Epithelial cell of proximal tubule (primary cell): ENCODE measurements around the gene ADD2. TPM values are rescaled to one million over a fixed set of nuclear protein-coding genes. Genes with fewer than 3 reads are reported as not detected.
A peak's percentile ranks its signal among the peaks of the same experiment; 100 is the strongest.

ENCODE experiments used
- DNase-seq: peaks from one replicate; pipeline ENCODE4 v3.0.0-alpha.2; 2011; ENCODE audit warnings: low read depth
- H3K4me3 ChIP-seq: 2 replicates; pipeline ENCODE4 v1.5.1; 2011; ENCODE audit warnings: low read depth, mild to moderate bottlenecking, low read length
- CTCF ChIP-seq: conservative IDR thresholded peaks from 2 replicates; pipeline ENCODE4 v1.5.1; 2012; ENCODE audit warnings: low read depth, mild to moderate bottlenecking, low read length
- total RNA-seq: library from RNA; depleted of rRNA; stranded (reverse); fragments of >200 nt; gene quantifications from 2 replicates; pipeline ENCODE4 v1.2.3, GENCODE V29; 2015

The ADD2 gene
- total RNA-seq, 1 donor from 2014 or later, result 21.3 TPM

GRCh38 chr2:70732766-70733645 is 35.0 kb downstream of the ADD2 start:
- no peak for TF ChIP-seq CTCF
- H3K4me3 ChIP-seq, result no peak overlapping the region
- DNase-seq, result no peak

- no peak overlapping the region for H3K4me3 ChIP-seq
- TF ChIP-seq CTCF, result no peak
- no peak for DNase-seq
Measured at GRCh38 chr2:70730730-70731129, 37.3 kb downstream of the ADD2 start.

- TF ChIP-seq CTCF, result no peak
- DNase-seq, result no peak
- no peak overlapping the region for H3K4me3 ChIP-seq
Measured at GRCh38 chr2:70729647-70730046, 38.4 kb downstream of the ADD2 start.

GRCh38 chr2:70728128-70728527 is 39.9 kb downstream of the ADD2 start:
- H3K4me3 ChIP-seq, result no peak overlapping the region
- TF ChIP-seq CTCF, result no peak
- DNase-seq, result no peak

- DNase-seq, result peak; percentile 9
- no peak for TF ChIP-seq CTCF
- no peak overlapping the region for H3K4me3 ChIP-seq
Measured at GRCh38 chr2:70726947-70727725, 40.9 kb downstream of the ADD2 start.

GRCh38 chr2:70725505-70725904 is 42.5 kb downstream of the ADD2 start:
- TF ChIP-seq CTCF, result no peak
- no peak for DNase-seq
- H3K4me3 ChIP-seq, result no peak overlapping the region
